ENCODE measurements around the gene SP7. TPM values are rescaled to one million over a fixed set of nuclear protein-coding genes. Genes with fewer than 3 reads are reported as not detected.

SP7 gene
- total and polyA plus RNA-seq, 10 of the 15 experiments (the other 5 are each of a cell fraction or from before 2014, with no cell fraction given) = 0.05 to 0.11 TPM; not detected in 8

DNA sequence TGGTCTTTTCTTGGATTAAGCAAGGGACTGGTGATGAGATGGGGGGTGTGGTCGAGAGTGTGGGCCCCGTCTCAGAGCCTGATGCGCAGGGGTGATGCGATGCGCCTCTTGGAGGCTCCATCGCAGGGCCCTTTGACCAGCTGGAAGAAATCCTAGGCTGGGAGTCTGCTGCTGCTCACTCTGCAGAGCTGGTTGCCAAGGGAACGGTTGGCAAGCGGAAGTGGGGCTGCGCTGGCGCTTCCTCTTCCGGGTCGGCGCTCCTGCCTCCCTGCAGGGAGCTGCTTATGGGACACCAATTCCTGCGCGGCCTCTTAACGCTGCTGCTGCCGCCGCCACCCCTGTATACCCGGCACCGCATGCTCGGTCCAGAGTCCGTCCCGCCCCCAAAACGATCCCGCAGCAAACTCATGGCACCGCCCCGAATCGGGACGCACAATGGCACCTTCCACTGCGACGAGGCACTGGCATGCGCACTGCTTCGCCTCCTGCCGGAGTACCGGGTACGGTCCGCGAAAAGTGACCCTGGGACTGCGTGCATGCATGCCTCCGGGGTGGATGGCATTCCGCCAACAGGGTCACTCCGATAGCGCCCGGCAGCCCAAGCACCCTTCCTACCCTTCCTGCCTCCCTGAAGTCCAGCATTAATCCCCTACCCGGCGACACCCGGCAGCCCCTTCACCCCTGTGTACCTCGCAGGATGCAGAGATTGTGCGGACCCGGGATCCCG, 36.5 kb downstream of the SP7 start, which contains the start of gene MYG1 (continued):
- no peak for TF ChIP-seq MYC (IDR thresholded peaks at IDR 0.05; ENCODE audit: insufficient read depth, insufficient read length, insufficient replicate concordance, low read length, severe bottlenecking)
- TF ChIP-seq POU2F2 (IDR thresholded peaks at IDR 0.05; ENCODE audit: borderline replicate concordance, low read depth, low read length) = peak; percentile 60; the same call in 2 of the 3 replicates
- TF ChIP-seq PAX5 (IDR thresholded peaks at IDR 0.05; ENCODE audit: borderline replicate concordance, low read depth, low read length) = no peak
- TF ChIP-seq CBX5 (IDR thresholded peaks at IDR 0.05; ENCODE audit: low read depth) = no peak
- no peak for TF ChIP-seq NFXL1 (IDR thresholded peaks at IDR 0.05; ENCODE audit: borderline replicate concordance)
- peak; percentile 61 for TF ChIP-seq SIX5 (IDR thresholded peaks at IDR 0.05; ENCODE audit: low read depth, low read length, severe bottlenecking)
- TF ChIP-seq, protein P1, sequence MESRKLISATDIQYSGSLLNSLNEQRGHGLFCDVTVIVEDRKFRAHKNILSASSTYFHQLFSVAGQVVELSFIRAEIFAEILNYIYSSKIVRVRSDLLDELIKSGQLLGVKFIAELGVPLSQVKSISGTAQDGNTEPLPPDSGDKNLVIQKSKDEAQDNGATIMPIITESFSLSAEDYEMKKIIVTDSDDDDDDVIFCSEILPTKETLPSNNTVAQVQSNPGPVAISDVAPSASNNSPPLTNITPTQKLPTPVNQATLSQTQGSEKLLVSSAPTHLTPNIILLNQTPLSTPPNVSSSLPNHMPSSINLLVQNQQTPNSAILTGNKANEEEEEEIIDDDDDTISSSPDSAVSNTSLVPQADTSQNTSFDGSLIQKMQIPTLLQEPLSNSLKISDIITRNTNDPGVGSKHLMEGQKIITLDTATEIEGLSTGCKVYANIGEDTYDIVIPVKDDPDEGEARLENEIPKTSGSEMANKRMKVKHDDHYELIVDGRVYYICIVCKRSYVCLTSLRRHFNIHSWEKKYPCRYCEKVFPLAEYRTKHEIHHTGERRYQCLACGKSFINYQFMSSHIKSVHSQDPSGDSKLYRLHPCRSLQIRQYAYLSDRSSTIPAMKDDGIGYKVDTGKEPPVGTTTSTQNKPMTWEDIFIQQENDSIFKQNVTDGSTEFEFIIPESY (IDR thresholded peaks at IDR 0.05) = no peak
- TF ChIP-seq HDAC2 (IDR thresholded peaks at IDR 0.05) = no peak
- peak in 1 of 2 experiments; percentile 65; a peak in 2 of 4 replicates for TF ChIP-seq BHLHE40 (IDR thresholded peaks at IDR 0.05; ENCODE audit: borderline replicate concordance in 1 of 2, low read depth in 2 of 2, low read length in 1 of 2)
- TF ChIP-seq RUNX3 (IDR thresholded peaks at IDR 0.05; ENCODE audit: low read length) = peak; percentile 17; the same call in 1 of the 2 replicates
- no peak for TF ChIP-seq TAF1 (IDR thresholded peaks at IDR 0.05; ENCODE audit: borderline replicate concordance, low read depth, low read length)
- no peak for TF ChIP-seq SMC3 (IDR thresholded peaks at IDR 0.05; ENCODE audit: borderline replicate concordance, low read length)
- no peak for TF ChIP-seq KDM1A (IDR thresholded peaks at IDR 0.05; ENCODE audit: borderline replicate concordance)
- no peak for TF ChIP-seq TCF7 (IDR thresholded peaks at IDR 0.05; ENCODE audit: borderline replicate concordance)
- TF ChIP-seq ZNF217 (IDR thresholded peaks at IDR 0.05) = no peak
- no peak for TF ChIP-seq CREB1 (IDR thresholded peaks at IDR 0.05; ENCODE audit: low read depth)
- no peak for TF ChIP-seq EP300 (IDR thresholded peaks at IDR 0.05; ENCODE audit: borderline replicate concordance in 1 of 2, control insufficient read depth in 1 of 2, low read depth in 2 of 2, low read length in 2 of 2)
- TF ChIP-seq LARP7 (IDR thresholded peaks at IDR 0.05) = peak; percentile 89
- TF ChIP-seq, protein P2, sequence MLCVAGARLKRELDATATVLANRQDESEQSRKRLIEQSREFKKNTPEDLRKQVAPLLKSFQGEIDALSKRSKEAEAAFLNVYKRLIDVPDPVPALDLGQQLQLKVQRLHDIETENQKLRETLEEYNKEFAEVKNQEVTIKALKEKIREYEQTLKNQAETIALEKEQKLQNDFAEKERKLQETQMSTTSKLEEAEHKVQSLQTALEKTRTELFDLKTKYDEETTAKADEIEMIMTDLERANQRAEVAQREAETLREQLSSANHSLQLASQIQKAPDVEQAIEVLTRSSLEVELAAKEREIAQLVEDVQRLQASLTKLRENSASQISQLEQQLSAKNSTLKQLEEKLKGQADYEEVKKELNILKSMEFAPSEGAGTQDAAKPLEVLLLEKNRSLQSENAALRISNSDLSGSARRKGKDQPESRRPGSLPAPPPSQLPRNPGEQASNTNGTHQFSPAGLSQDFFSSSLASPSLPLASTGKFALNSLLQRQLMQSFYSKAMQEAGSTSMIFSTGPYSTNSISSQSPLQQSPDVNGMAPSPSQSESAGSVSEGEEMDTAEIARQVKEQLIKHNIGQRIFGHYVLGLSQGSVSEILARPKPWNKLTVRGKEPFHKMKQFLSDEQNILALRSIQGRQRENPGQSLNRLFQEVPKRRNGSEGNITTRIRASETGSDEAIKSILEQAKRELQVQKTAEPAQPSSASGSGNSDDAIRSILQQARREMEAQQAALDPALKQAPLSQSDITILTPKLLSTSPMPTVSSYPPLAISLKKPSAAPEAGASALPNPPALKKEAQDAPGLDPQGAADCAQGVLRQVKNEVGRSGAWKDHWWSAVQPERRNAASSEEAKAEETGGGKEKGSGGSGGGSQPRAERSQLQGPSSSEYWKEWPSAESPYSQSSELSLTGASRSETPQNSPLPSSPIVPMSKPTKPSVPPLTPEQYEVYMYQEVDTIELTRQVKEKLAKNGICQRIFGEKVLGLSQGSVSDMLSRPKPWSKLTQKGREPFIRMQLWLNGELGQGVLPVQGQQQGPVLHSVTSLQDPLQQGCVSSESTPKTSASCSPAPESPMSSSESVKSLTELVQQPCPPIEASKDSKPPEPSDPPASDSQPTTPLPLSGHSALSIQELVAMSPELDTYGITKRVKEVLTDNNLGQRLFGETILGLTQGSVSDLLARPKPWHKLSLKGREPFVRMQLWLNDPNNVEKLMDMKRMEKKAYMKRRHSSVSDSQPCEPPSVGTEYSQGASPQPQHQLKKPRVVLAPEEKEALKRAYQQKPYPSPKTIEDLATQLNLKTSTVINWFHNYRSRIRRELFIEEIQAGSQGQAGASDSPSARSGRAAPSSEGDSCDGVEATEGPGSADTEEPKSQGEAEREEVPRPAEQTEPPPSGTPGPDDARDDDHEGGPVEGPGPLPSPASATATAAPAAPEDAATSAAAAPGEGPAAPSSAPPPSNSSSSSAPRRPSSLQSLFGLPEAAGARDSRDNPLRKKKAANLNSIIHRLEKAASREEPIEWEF (IDR thresholded peaks at IDR 0.05; ENCODE audit: insufficient replicate concordance, low read depth, low read length) = no peak
- TF ChIP-seq ZSCAN29 (IDR thresholded peaks at IDR 0.05) = no peak
- TF ChIP-seq NR2C2 (IDR thresholded peaks at IDR 0.05; ENCODE audit: borderline replicate concordance, control insufficient read depth, insufficient read length, low read depth) = peak; percentile 81
- TF ChIP-seq IKZF2 (IDR thresholded peaks at IDR 0.05) = no peak; a peak in 1 of 4 replicates
